ENCODE data around the gene GNAQ. TPM values are rescaled to one million over a fixed set of nuclear protein-coding genes. Genes with fewer than 3 reads are reported as not detected.
A peak's percentile ranks its signal among the peaks of the same experiment; 100 is the strongest.

GNAQ gene
- polyA plus RNA-seq, 1 experiment, result 71.4 TPM

DNA sequence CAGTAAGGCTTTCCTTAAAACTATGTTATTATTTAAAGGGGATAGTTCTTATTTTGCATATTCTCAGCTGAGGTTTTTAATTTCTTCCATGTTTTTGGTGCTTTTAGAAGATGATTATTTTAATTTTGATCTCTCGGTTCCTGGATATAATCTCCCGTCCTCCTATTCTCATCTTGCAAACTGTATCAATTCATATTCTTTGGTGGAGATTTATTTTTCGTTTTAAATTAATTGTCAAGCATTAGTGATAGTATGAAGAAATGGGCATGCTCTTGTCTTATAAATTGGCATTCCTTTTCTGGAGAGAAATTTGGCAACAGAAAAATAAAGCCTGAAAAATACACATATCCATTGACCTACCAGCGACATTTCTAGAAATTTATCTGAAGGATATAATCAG is 15.5 kb upstream of the GNAQ start:
- Histone ChIP-seq H3K9me3 (ENCODE audit: control insufficient read depth, insufficient read depth, low read length) (no peaks in the 10 kb centered on the region), H3K27ac (ENCODE audit: low read depth, low read length) (no peak overlapping the region), H3K27me3 (ENCODE audit: control insufficient read depth, insufficient read depth, low read length) (peaks cover 8% of the 10 kb centered on the region), H3K4me3 (ENCODE audit: low read depth, low read length) (no peak overlapping the region)
- ChIA-PET POLR2A (no interaction called here), CTCF (interaction anchor here (0.5 to 1.1 kb wide), 3 partner anchors 12 to 560 kb away, joined by 3 to 5 read pairs (median 3); no protein-coding TSS in a partner anchor)
- no peak for DNase-seq (ENCODE audit: low read depth, low spot score)
- TF ChIP-seq, protein P1, sequence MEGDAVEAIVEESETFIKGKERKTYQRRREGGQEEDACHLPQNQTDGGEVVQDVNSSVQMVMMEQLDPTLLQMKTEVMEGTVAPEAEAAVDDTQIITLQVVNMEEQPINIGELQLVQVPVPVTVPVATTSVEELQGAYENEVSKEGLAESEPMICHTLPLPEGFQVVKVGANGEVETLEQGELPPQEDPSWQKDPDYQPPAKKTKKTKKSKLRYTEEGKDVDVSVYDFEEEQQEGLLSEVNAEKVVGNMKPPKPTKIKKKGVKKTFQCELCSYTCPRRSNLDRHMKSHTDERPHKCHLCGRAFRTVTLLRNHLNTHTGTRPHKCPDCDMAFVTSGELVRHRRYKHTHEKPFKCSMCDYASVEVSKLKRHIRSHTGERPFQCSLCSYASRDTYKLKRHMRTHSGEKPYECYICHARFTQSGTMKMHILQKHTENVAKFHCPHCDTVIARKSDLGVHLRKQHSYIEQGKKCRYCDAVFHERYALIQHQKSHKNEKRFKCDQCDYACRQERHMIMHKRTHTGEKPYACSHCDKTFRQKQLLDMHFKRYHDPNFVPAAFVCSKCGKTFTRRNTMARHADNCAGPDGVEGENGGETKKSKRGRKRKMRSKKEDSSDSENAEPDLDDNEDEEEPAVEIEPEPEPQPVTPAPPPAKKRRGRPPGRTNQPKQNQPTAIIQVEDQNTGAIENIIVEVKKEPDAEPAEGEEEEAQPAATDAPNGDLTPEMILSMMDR (IDR thresholded peaks at IDR 0.05; ENCODE audit: low read depth, low read length), result no peak

DNA sequence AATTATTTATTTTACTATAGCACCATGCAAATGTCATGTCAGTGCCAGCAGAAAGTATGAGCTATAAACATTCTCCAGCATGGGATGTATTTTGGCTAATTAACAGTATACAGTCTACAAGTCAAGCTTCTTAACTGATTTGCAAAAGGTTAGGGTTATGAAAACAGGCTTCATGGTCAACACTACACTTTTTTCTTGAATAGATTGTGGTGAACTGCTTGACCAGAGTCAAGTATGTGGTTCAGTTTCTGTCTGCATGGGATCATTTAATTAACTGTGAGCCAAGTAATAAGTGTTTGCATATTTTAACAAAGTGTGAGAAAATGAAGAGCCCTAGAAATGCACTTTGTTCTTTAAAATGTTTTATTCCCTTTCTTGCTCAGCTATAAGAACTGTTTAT is 14.5 kb upstream of the GNAQ start:
- peaks cover 10% of the 10 kb centered on the region for H3K27me3 ChIP-seq (ENCODE audit: control insufficient read depth, insufficient read depth, low read length)
- DNase-seq (ENCODE audit: low read depth, low spot score), result no peak
- H3K27ac ChIP-seq (ENCODE audit: low read depth, low read length), result no peak overlapping the region
- ChIA-PET CTCF (interaction anchor here (0.8 to 2.0 kb wide), 4 partner anchors 10 to 613 kb away, joined by 3 to 18 read pairs (median 4); no protein-coding TSS in a partner anchor), POLR2A (no interaction called here)
- H3K9me3 ChIP-seq (ENCODE audit: control insufficient read depth, insufficient read depth, low read length), result no peaks in the 10 kb centered on the region
- H3K4me3 ChIP-seq (ENCODE audit: low read depth, low read length), result no peak overlapping the region
- TF ChIP-seq, protein P1 (IDR thresholded peaks at IDR 0.05; ENCODE audit: low read depth, low read length), result no peak

DNA sequence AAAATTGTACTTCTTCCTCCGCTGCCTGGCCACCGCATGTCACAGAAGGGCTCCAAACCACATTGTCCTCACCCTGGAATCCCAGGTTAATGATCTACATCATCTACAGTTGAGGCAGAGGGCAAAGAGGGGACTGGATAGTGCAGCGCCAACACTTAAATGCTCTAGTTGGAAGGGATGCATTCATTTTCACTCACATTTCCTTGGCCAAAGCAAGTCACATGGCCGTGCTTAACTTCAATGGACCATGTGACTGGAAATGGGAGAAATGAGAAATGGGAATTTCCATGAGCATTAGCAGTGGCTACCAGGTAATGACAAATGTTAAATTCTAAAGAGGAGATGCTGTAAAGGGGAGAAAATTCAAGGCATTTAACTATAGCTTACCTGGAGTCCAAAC is 13.3 kb upstream of the GNAQ start:
- TF ChIP-seq, protein P1 (IDR thresholded peaks at IDR 0.05; ENCODE audit: low read depth, low read length), result no peak
- Histone ChIP-seq H3K27ac (ENCODE audit: low read depth, low read length) (no peak overlapping the region), H3K9me3 (ENCODE audit: control insufficient read depth, insufficient read depth, low read length) (no peaks in the 10 kb centered on the region), H3K4me3 (ENCODE audit: low read depth, low read length) (no peak overlapping the region), H3K27me3 (ENCODE audit: control insufficient read depth, insufficient read depth, low read length) (peaks cover 10% of the 10 kb centered on the region)
- ChIA-PET CTCF (interaction anchor here (0.9 to 2.0 kb wide), 2 partner anchors 9 to 72 kb away, joined by 4 to 18 read pairs; no protein-coding TSS in a partner anchor), POLR2A (interaction anchor here (0.6 kb wide), 1 partner anchor 218 kb away, joined by 4 read pairs; no protein-coding TSS in a partner anchor)
- DNase-seq (ENCODE audit: low read depth, low spot score), result no peak

DNA sequence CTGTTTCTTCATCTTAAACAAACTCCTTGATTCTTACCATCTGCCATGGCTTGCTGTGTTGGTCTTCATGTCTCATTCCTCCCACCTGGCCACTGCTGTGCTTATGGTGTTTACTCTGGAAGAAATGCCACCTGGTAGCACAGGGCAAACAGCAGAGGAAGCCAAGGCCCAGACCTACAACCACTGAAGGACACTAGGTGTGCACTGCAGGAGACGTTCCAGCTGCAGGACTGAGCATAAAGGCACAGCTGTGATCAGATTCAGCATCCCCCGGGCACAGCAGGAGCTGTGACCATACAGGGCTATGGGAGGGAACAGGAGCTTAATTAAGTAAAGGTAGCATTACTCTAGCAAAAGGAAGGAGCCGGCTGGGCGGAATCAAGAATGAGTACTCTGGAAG is 12.6 kb upstream of the GNAQ start:
- TF ChIP-seq, protein P1 (IDR thresholded peaks at IDR 0.05; ENCODE audit: low read depth, low read length), result no peak
- H3K27me3 ChIP-seq (ENCODE audit: control insufficient read depth, insufficient read depth, low read length), result peaks cover 10% of the 10 kb centered on the region
- CTCF ChIA-PET, result interaction anchor here (2.0 kb wide), 1 partner anchor 8 kb away, joined by 18 read pairs; no protein-coding TSS in a partner anchor
- POLR2A ChIA-PET, result interaction anchor here (0.6 kb wide), 1 partner anchor 217 kb away, joined by 4 read pairs; no protein-coding TSS in a partner anchor
- H3K4me3 ChIP-seq (ENCODE audit: low read depth, low read length), result no peak overlapping the region
- H3K9me3 ChIP-seq (ENCODE audit: control insufficient read depth, insufficient read depth, low read length), result no peaks in the 10 kb centered on the region
- no peak for DNase-seq (ENCODE audit: low read depth, low spot score)
- H3K27ac ChIP-seq (ENCODE audit: low read depth, low read length), result peak overlapping the region; percentile 31

DNA sequence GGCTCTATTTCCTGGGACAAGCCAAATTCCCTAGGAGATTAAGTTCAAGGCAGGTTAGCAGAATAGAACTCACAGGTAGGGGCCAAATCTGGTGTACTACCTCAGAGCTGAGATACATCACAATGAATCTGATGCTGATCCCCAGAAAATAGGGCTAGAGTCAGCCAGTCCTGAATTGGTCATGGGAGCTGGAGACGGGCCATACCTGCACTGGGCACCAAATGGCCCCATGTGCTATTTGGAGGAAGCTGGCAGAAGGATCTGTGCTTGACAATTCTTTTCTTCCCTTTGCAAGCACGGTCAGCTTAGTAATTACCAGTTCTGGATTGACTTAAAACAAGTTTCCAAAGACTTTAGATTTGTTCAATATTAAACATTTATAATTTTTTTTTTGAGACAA is 10.4 kb upstream of the GNAQ start:
- ChIA-PET CTCF (interaction anchor here (0.8 kb wide), 1 partner anchor 65 kb away, joined by 3 read pairs; no protein-coding TSS in a partner anchor), POLR2A (no interaction called here)
- H3K9me3 ChIP-seq (ENCODE audit: control insufficient read depth, insufficient read depth, low read length), result no peaks in the 10 kb centered on the region
- no peak overlapping the region for H3K27ac ChIP-seq (ENCODE audit: low read depth, low read length)
- H3K27me3 ChIP-seq (ENCODE audit: control insufficient read depth, insufficient read depth, low read length), result peaks cover 10% of the 10 kb centered on the region
- no peak overlapping the region for H3K4me3 ChIP-seq (ENCODE audit: low read depth, low read length)
- TF ChIP-seq, protein P1 (IDR thresholded peaks at IDR 0.05; ENCODE audit: low read depth, low read length), result no peak
- no peak for DNase-seq (ENCODE audit: low read depth, low spot score)
